A673 (cell line): ENCODE data around the gene TBXA2R. TPM values are rescaled to one million over a fixed set of nuclear protein-coding genes. Genes with fewer than 3 reads are reported as not detected.
A peak's percentile ranks its signal among the peaks of the same experiment; 100 is the strongest.

Source experiments
- BruUV-seq: library from RNA; stranded (reverse); fragments of 400-500 nt; replicated peaks from 2 replicates; lab custom pipeline; 2021; lab: Mats Ljungman, UMichigan
- CTCF ChIA-PET: fragments of 300-600 bp; sonication (Branson Sonifier 250); formaldehyde crosslinking; loops from one replicate; lab custom pipeline; 2022; ENCODE audit warnings: antibody characterized with exemption; lab: Charles Lee
- POLR2A ChIA-PET: fragments of 300-600 bp; sonication (Branson Sonifier 250); formaldehyde crosslinking; loops from one replicate; lab custom pipeline; 2022; ENCODE audit warnings: antibody characterized with exemption; ENCODE audit not compliant: low non-redundant PET; lab: Charles Lee
- DNase-seq: peaks from one replicate; pipeline ENCODE4 v3.0.0-alpha.2; 2015; ENCODE audit warnings: low spot score
- H3K27ac ChIP-seq: fragments of 200-600 bp; sonication (generic); 2 replicates; pipeline ENCODE4 v1.5.1; 2016; ENCODE audit warnings: mixed run types, low read depth, mild to moderate bottlenecking, mixed read lengths, antibody characterized with exemption, low read length; ENCODE audit not compliant: poor library complexity, severe bottlenecking
- H3K27me3 ChIP-seq: fragments of 200-600 bp; sonication (generic); replicated peaks from 2 replicates; pipeline ENCODE4 v1.6.1; 2017; ENCODE audit warnings: mixed run types, low read depth, mild to moderate bottlenecking, mixed read lengths, antibody characterized with exemption, low read length; ENCODE audit not compliant: insufficient read depth, poor library complexity
- H3K36me3 ChIP-seq: fragments of 200-600 bp; sonication (generic); 2 replicates; pipeline ENCODE4 v1.6.1; 2016; ENCODE audit warnings: mixed run types, mild to moderate bottlenecking, mixed read lengths, antibody characterized with exemption, low read length; ENCODE audit not compliant: insufficient read depth, poor library complexity, severe bottlenecking
- H3K4me1 ChIP-seq: fragments of 200-600 bp; sonication (generic); 2 replicates; pipeline ENCODE4 v1.6.1; 2017; ENCODE audit warnings: mixed run types, mild to moderate bottlenecking, mixed read lengths, antibody characterized with exemption, low read length; ENCODE audit not compliant: insufficient read depth, poor library complexity, severe bottlenecking
- H3K4me3 ChIP-seq: fragments of 200-600 bp; sonication (generic); 2 replicates; pipeline ENCODE4 v1.5.1; 2016; ENCODE audit warnings: low read depth, mixed run types, mild to moderate bottlenecking, mixed read lengths, low read length; ENCODE audit not compliant: poor library complexity, severe bottlenecking
- H3K9me3 ChIP-seq: fragments of 200-600 bp; sonication (generic); 2 replicates; pipeline ENCODE4 v1.6.1; 2016; ENCODE audit warnings: mixed run types, low read depth, mild to moderate bottlenecking, mixed read lengths, antibody characterized with exemption, low read length; ENCODE audit not compliant: poor library complexity, severe bottlenecking
- CTCF ChIP-seq: fragments of 300-800, 200-600 bp; sonication (generic); conservative IDR thresholded peaks from 2 replicates; pipeline ENCODE4 v1.5.1; 2017; ENCODE audit warnings: low read depth, mild to moderate bottlenecking, antibody characterized with exemption, low read length, moderate library complexity, mixed read lengths
- EZH2 ChIP-seq: fragments of 200-600 bp; sonication (generic); IDR thresholded peaks from 2 replicates; pipeline ENCODE4 v1.6.1; 2017; ENCODE audit warnings: borderline replicate concordance, low read depth, mild to moderate bottlenecking, mixed read lengths, antibody characterized with exemption, low read length; ENCODE audit not compliant: poor library complexity, severe bottlenecking
- intact Hi-C: fragments of 100-400 bp; cut with micrococcal nuclease; formaldehyde crosslinking; loops from one replicate; pipeline ENCODE4 v1.10.0; 2022; ENCODE audit not compliant: unreplicated experiment
- total RNA-seq: library from RNA; stranded (reverse); gene quantifications from 2 replicates; pipeline ENCODE4 v1.2.3, GENCODE V29; 2021

The TBXA2R gene
- total RNA-seq, 1 experiment from 2014 or later, result 0.56 TPM

GRCh38 chr19:3580156-3580934 lies 26.3 kb downstream of the TBXA2R start:
- ChIA-PET CTCF (no interaction called here), POLR2A (no interaction called here)
- Histone ChIP-seq H3K27me3 (no peaks in the 10 kb centered on the region), H3K9me3 (no peaks in the 10 kb centered on the region), H3K36me3 (peaks cover 4% of the 10 kb centered on the region), H3K4me1 (peaks cover 15% of the 10 kb centered on the region), H3K4me3 (no peak overlapping the region), H3K27ac (no peak overlapping the region)
- intact Hi-C loops, result no loop called here
- no peak for DNase-seq
- no TSS peak for BruUV-seq
- TF ChIP-seq CTCF (no peak), EZH2 (no peak)

GRCh38 chr19:3578390-3578789 lies 28.3 kb downstream of the TBXA2R start:
- DNase-seq, result no peak
- peaks cover 16% of the 10 kb centered on the region for H3K4me1 ChIP-seq
- no peaks in the 10 kb centered on the region for H3K9me3 ChIP-seq
- H3K36me3 ChIP-seq, result peaks cover 15% of the 10 kb centered on the region
- TSS peak; percentile 54 for BruUV-seq
- CTCF ChIA-PET, result interaction anchor here (0.6 kb wide), 1 partner anchor 154 kb away, joined by 3 read pairs; no protein-coding TSS in a partner anchor
- H3K27ac ChIP-seq, result no peak overlapping the region
- intact Hi-C loops, result no loop called here
- POLR2A ChIA-PET, result no interaction called here
- no peaks in the 10 kb centered on the region for H3K27me3 ChIP-seq
- TF ChIP-seq EZH2 (no peak), CTCF (no peak)
- H3K4me3 ChIP-seq, result no peak overlapping the region

GRCh38 chr19:3577723-3578344 lies 28.8 kb downstream of the TBXA2R start:
- intact Hi-C loops, result no loop called here
- Histone ChIP-seq H3K36me3 (peaks cover 15% of the 10 kb centered on the region), H3K4me3 (no peak overlapping the region), H3K27me3 (no peaks in the 10 kb centered on the region), H3K27ac (no peak overlapping the region), H3K9me3 (no peaks in the 10 kb centered on the region), H3K4me1 (peaks cover 16% of the 10 kb centered on the region)
- no peak for DNase-seq
- TF ChIP-seq CTCF, result no peak
- no peak for TF ChIP-seq EZH2
- ChIA-PET POLR2A (no interaction called here), CTCF (no interaction called here)
- BruUV-seq, result no TSS peak
